GM11168 (cell line): ENCODE results near the gene PIGV.
"Not testable (repeated sequence)": the region's sequence is repeated elsewhere in the genome, so short reads cannot be mapped to it uniquely, and the experiment has no call there.

Experiments used
- in situ Hi-C: fragments of 300-500 bp; cut with MboI; formaldehyde crosslinking; loops from one replicate; pipeline ENCODE4 v1.12.0; 2022; ENCODE audit warnings: low sequenced_read_pairs; ENCODE audit not compliant: unreplicated experiment

Gene PIGV

DNA sequence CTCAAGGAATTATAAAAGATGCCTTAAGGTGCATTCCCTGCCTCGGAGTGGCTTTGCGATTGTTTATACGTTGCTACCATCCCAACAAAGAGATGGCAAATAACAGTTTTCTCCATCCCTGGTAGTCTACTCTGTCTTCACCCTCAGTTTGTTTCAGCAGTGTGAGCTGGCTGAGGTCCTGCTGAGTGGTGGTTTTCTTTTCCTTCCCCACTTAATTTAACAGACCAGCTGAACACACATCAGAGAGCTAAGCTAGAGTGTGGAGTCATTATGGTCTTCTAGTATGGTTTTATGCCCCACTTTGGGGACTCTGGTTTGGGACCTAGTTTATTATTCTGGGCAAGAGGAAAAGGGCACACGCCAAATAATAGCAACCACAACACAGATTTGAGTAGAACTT lies 2.2 kb downstream of the PIGV start:
- in situ Hi-C loops, result loop anchor here (5.0 kb wide), 1 partner anchor 188 kb away; no protein-coding TSS in a partner anchor

DNA sequence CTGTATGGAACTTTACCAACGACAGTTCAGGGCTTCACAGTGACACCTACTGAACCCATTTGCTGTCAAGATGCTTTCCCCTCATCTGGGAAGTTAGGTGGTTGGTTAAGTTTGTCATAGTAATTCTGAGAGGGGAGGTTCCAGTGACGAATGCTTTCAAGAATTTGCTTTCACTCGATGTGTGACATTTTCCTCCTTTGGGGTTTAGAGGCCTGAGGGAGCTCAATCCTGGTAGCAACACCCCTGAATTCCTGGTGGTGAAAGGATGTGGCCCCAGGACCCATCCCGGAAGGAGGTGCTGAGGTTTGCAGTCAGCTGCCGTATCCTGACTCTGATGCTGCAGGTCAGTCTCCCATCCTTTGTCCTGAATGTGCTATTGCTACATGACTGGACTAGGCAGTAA lies 2.8 kb downstream of the PIGV start:
- in situ Hi-C loops, result no loop called here

DNA sequence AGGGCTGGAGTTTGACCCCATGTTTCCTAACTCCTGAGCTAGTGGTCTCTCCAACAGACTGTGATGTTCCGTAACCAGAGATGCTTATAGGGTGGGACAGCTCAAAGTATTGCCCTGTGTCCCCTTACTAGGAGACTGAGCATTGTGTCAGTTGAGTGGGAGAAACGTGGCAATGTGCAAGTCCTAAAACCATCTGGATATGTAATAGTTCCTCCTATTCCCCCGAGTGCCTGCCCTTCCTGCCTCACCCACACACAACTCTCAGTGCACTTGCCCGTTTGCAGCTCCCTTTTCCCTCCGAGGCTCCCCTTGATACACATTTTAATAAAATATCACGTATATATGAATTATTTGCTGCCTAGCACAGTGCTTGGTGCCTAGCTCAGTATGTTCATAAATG lies 3.4 kb downstream of the PIGV start:
- in situ Hi-C loops, result no loop called here

DNA sequence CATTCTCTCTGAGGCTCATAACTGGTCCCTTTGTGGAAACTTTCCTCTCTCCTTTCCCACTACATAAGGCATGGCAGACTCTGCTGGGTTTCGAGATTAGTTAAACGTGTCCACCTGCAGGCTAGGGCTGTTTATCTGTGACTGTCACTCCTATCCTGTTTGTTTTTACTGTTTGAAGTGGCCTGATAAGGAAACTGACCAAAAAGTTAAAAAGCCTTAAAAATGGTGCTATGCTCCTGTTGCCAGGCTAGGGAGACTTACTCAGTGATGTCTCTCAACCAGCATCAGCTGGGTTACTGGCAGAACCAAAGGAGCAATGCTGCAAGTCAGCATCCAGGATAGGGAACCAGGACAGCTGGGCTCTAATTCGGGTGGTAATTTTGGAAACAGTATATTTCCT lies 3.9 kb downstream of the PIGV start:
- in situ Hi-C loops, result no loop called here

DNA sequence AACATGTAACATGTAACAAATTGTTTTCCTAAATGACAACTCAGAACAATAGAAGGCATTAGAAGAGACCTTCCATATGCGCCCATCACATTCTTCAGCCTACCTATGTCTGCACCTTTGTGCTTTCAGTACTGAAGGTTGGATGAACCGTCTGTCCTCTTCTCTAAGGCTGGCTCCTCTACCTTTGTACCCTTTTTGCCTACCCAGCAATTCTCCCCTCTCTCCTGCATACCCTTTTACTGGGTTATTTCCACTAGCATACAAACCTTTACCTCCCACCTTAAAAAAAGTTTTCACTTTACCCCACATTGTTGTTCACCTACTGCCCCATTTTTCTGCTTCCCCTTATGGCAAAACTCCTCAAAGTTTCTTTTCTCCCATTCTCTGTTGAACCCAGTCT lies 5.2 kb downstream of the PIGV start:
- in situ Hi-C loops, result no loop called here

DNA sequence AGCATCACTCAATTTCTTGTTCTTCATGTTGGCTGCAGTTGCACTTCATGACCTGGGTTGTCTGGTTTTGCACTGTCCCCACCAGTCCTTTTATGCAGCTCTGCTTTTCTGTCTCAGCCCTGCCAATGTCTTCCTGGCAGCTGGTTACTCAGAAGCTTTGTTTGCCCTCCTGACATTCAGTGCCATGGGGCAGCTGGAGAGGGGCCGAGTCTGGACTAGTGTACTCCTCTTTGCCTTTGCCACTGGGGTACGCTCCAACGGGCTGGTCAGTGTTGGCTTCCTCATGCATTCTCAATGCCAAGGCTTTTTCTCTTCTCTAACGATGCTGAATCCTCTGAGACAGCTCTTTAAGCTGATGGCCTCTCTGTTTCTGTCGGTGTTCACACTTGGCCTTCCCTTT lies 6.6 kb downstream of the PIGV start:
- in situ Hi-C loops, result no loop called here

DNA sequence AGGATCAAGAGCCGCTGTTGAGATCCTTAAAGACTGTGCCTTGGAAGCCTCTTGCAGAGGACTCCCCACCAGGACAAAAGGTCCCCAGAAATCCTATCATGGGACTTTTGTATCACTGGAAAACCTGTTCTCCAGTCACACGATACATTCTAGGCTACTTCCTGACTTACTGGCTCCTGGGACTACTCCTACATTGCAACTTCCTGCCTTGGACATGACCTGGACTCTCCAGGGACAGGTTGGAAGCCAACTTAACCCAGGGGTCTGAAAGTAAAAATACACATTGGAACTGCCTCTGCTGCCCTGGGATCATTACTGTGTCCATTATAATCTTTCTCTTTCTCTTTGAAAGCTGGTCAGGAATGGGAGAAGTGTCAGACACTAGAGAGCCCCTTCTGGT lies 9.9 kb downstream of the PIGV start:
- in situ Hi-C loops, result no loop called here

DNA sequence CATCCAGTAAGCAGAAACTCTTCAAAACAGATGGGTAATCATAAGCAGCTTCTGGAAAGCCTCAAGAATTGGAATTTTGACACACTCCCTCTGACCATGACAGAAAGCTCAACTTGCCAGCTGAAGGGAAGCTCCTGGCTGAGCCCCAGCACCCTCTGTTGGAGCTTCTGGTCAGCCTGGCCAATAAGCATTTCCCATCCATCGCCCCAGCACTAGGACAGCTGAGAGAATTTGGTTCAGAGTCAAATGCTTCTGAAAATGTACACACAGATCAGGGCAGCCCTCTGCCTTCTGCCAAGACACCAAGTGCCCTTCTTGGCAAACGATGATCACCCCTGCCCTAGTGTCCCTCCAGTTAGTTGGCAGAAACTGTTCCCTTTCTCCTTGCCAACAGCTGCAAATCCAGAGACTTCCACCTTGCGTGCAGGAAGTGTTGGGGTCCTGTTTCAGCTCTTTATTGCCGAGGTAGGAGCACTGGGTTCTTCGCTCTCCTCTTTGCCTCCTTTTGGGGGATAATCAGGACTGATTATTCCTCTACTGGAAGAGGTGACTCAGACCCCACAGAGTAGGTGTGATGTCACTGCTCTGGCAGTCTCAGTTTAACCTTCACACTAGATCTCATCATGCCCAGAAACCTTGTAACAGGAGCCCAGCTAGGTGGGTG lies 11.9 kb downstream of the PIGV start:
- in situ Hi-C loops, result no loop called here

DNA sequence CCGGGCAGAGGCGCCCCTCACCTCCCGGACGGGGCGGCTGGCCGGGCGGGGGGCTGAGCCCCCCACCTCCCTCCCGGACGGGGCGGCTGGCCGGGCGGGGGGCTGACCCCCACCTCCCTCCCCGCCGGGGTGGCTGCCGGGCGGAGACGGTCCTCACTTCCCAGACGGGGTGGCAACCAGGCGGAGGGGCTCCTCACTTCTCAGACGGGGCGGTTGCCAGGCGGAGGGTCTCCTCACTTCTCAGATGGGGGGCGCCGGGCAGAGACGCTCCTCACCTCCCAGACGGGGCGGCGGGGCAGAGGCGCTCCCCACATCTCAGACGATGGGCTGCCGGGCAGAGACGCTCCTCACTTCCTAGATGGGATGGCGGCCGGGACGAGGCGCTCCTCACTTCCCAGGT lies 16.2 kb downstream of the PIGV start:
- in situ Hi-C loops, result not testable (repeated sequence)

DNA sequence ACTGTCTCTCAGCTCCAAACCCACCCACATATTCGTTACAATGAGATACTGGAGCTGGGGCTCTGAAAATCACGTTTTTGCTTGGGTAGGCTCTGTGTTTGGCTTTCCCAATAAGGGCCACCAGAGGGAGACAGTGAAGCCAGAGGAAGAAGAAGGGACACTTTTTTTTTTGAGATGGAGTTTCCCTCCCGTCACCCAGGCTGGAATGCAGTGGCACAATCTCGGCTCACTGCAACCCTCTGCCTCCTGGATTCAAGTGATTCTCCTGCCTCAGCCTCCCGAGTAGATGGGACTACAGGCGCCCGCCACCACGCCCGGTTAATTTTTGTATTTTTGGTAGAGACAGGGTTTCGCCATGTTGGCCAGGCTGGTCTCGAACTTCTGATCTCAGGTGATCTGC lies 22.4 kb downstream of the PIGV start:
- in situ Hi-C loops, result not testable (repeated sequence)

DNA sequence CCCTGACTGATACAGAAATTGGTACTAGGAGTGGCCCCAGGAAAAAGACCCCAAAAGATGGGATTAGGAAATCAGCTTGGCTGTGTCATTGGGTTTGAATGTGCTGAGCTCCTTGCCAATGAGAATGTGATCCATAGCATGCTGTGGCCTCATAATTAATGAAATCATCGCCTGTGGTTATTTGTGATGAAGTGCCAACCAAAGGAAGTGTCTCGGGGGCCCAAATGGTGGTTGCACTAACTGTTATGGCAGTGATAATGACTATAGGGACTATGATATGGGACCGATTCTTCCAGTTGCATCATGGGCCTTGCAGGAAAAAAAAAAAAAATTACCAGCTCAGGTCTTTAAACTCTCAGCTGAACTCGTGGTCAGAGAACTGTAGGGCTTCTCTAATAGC lies 23.3 kb downstream of the PIGV start:
- in situ Hi-C loops, result no loop called here

DNA sequence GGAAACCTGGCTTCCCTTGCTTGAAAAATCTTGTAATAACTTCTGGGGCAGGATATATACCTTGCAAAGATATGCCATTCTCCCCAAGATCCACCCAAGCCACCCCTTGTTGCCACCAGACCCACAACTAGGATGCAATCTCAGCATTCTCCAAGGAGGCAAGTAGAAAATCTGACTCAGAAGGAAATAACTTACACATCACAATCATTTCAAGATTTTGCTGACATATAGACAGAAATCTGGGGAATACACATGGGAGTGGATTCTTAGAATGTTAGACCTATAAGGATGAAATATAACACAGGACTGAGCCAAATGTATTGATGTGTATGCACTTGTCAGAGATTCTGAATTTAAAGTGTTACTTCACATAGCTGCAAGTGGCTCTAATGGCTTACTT lies 24.0 kb downstream of the PIGV start:
- in situ Hi-C loops, result no loop called here

DNA sequence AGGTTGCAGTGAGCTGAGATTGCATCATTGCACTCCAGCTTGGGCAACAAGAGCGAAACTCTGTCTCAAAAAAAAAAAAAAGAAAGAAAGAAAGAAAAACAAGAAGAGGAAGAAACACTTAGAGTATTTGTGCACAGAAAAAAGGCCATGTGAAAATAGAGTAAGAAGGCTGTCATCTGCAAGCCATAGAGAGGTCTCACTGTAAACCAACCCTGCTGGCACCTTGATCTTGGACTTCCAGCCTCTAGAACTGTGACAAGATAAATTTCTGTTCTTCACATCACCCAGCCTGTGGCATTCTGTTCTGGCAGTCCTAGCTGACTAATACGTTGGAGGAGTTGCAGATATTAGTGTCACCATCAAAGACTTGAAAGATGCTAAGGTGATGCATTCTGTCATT lies 26.6 kb downstream of the PIGV start:
- in situ Hi-C loops, result no loop called here

DNA sequence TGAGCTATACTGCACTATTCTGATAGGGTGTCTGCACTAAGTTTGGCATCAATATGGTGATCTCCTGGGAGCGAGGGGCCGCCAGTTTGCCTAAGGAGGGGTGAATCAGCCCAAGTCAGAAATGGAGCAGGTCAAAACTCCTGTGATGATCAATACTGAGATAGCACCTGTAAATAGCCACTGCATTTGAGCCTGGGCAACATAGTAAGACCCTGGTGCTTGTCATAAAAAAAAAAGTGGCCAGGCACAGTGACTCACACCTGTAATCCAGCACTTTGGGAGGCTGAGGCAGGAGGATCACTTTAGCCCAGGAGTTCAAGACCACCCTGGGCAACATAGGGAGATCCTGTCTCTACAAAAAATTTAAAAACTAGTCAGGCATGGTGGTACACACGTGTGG lies 27.1 kb downstream of the PIGV start:
- in situ Hi-C loops, result no loop called here

DNA sequence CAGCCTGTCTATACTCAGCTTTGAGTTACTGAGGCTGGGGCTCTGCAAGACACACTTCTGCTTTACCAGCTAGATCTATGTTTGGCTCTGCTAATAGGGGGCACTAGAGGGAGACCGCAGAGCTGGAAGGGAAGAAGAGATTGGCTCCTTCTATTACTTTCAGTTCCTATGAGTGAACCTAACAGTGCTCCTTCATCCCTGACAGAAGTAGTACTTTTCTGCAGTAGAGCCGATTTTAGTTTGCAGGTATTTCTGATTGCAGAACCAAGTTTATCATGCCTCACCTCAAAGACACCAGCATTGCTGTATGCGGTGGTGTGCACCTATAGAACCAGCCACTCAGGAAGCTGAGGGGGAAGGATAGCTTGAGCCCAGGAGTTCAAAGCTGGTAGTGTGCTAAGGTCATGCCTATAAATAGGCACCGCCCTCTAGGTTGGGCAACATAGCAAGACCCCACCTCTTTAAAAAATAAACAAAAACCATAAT lies 33.1 kb downstream of the PIGV start:
- in situ Hi-C loops, result no loop called here

DNA sequence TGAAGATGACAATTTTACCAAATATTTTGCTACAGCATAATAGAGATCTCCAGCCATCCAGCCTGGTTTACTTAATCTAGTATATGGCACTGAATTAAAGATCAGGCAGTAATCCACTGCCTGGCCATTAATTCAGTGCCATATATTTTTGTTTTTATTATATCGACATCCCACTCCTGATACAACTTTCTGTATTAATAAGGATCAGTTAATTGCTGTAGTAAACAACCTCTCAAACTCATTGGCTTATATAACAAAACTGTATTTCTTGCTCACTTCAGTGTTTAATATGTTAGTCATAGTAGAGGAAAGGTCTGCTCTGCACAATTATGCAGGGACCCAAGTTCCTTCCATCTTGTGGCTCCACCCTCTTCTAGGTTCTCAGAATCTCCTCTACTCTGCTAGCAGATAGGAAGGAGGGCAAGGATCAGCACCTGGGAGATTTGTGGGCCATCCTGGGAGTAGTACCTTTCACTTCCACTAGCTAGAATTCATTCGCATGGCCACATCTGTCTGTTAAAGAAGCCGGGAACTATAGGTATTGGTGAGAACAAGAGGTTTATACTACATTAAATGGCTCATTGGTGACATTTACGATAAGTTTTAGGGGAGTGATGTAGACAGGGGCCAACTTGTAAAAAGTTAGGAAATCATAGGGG lies 35.1 kb downstream of the PIGV start:
- in situ Hi-C loops, result no loop called here

DNA sequence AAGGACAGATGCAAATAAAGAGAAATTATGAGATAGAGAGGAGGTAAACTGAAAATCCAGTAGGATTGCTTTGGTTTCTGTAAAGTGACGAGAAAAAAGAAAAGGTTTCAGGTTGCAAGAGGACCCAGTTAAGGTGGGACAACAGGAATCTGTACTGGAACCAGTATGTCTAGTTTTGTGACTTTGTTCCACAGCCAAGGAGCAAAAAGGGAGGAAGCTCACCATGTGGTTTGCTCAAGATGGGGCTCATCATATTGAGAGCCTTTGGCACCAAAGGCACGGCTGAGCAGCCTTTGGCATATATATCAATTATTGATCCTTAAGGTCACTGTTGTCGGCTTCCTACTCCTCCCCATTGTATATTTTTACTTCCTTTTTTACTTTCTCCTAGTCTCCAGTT lies 37.0 kb downstream of the PIGV start:
- in situ Hi-C loops, result no loop called here

DNA sequence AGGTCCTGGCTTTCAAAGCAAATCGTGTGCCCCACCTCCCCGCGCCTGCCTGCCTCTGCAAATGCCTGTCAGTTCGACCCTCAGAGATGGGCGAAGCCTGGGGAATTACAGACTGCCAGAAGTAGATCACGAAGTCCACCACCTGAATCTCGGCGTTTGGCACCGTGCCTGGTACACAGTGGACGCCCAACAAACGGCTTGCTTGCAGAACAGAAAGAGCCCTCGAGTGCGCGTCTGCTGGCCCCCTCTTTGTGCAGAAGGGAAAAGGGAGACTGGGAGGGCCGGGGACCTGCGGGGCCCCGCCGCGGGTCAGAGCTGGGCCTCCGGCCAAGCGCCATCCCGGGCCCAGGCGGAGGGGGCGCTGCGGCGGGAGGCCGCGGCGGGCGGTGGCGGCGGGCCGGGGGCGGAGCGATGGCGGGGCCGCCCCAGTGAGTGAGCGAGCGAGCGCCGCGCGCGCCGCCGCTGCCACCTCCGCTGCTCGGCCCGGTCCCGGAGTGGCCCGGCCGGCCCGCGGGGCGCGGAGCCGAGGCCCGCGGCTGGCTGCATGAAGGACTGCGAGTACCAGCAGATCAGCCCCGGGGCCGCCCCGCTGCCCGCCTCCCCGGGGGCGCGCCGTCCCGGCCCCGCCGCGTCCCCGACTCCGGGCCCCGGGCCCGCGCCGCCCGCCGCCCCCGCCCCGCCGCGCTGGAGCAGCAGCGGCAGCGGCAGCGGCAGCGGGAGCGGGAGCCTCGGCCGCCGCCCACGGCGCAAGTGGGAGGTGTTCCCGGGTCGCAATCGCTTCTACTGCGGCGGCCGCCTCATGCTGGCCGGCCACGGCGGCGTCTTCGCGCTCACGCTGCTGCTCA lies 38.7 kb downstream of the PIGV start, which contains the start of gene ZDHHC18:
Gene ZDHHC18, plus strand, starts transcription at position 428 of the 845 bp plus-strand sequence. Its CDS starts 117 bp downstream, at position 545.
- in situ Hi-C loops, result no loop called here

DNA sequence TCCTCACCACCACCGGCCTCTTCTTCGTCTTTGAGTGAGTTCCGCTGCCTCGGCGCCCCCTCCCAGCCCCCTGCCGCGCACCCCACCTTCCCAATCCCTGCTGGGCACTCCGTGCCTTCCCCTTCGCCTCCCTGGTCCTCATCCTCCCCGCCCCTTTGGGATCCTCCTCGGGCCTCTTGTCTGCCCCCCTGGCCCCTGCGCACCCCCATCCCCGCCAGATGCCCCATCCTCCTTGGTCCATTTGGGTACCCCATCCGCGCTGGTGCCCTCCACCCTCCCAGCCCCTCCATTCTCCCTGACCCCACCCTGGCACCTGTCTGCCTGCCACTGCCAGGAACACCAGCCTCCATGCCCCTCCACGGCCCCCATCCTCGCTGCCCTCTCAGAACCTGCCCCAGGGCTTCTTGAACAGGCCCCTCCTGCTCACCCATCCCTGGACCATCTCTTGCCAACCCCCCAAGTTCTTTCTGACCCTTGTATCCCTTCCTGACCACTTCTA lies 39.4 kb downstream of the PIGV start:
- in situ Hi-C loops, result no loop called here

DNA sequence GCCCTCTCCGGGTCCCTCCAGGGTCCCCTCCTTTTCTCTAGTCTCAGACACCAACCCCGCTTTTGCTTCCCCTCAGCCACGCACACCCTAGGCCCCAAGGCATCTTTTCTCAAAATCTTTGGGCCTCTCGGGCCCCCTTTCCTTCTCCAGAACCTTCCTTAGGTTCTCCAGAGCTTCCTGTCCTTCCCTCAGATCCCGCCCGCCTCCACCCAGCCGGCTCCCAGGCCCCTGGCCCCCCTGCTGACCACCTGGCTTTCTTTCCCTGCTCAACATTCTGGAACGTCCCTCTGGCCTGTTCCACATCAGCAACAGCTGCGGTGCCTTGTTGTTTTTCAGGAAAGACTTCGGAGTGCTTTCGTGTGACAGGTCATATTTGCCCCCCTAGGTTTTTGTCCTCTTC lies 39.9 kb downstream of the PIGV start:
- in situ Hi-C loops, result no loop called here

DNA sequence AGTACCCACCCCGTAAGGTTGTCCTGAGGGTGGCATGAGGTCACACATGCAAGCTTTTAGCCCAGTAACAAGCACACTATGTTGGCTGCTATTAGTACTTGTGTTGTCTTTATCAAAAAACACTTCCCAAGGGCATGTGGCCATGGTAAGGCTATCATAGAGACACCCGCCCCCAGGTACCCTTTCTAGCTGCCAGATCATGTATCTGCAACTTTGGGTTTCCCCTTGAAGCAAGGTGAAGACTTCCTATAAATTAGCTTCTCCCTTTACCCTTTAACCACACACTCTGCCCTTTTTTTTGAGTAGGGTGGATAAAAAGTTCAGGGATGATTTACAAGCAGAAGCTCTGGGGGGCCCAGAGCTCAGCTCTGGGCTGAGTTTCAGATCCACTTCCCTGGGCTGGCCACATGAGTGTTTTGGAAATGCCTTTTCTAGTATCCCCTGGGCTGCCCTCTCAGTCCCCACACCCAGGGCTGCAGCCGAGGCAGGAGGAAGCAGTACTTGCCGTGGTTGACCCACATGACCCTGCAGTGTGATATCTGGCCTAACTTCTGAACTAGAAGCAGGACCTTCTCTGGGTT lies 40.8 kb downstream of the PIGV start:
- in situ Hi-C loops, result no loop called here
